ENCODE data around the gene RABL2B. TPM values are rescaled to one million over a fixed set of nuclear protein-coding genes. Genes with fewer than 3 reads are reported as not detected.

Gene RABL2B
- total and polyA plus RNA-seq, 2 experiments from 2014 or later = 9.7 to 11.8 TPM

- H3K27me3 ChIP-seq (ENCODE audit: insufficient read depth) = peaks cover 56% of the 10 kb centered on the region
- no peak overlapping the region for H2AFZ ChIP-seq
- H3K27me3 Mint-ChIP-seq (ENCODE audit: insufficient read depth, low read depth, poor library complexity) = peaks cover 53% of the 10 kb centered on the region
- no peaks in the 10 kb centered on the region; the same call in 2 of the 3 replicates for H3K36me3 Mint-ChIP-seq (ENCODE audit: low read depth)
- no peaks in the 10 kb centered on the region for H3K4me1 ChIP-seq (ENCODE audit: insufficient read depth)
- H3K27ac ChIP-seq (ENCODE audit: low read depth) = no peak overlapping the region
- DNase-seq (ENCODE audit: low spot score) (no peak), ATAC-seq (no peak)
- H3K4me2 ChIP-seq = no peak overlapping the region
- H3K36me3 ChIP-seq (ENCODE audit: insufficient read depth) = no peaks in the 10 kb centered on the region
- H3K9me3 Mint-ChIP-seq = peaks cover 3% of the 10 kb centered on the region
- no peak overlapping the region for H3K27ac Mint-ChIP-seq
- no peaks in the 10 kb centered on the region for H3K4me1 Mint-ChIP-seq
- no peaks in the 10 kb centered on the region; the same call in 1 of the 2 replicates for H4K20me1 ChIP-seq (replicated peaks; ENCODE audit: insufficient read depth)
- no peaks in the 10 kb centered on the region for H3F3A ChIP-seq (replicated peaks; ENCODE audit: low read depth)
- H3K9me2 ChIP-seq (ENCODE audit: insufficient read depth) = no peaks in the 10 kb centered on the region
- no peak overlapping the region for H3K4me3 ChIP-seq
- TF ChIP-seq CTCF (conservative IDR thresholded peaks at IDR 0.05; ENCODE audit: low read depth in 2 of 2) = no peak
- TF ChIP-seq JUNB (IDR thresholded peaks at IDR 0.05; ENCODE audit: unreplicated experiment) = no peak
- TF ChIP-seq ZNF114 (CRISPR knock-in tag; IDR thresholded peaks at IDR 0.05) = no peak
- TF ChIP-seq NANOG (IDR thresholded peaks at IDR 0.05; ENCODE audit: borderline replicate concordance) = no peak
- no peak for TF ChIP-seq EZH2 (IDR thresholded peaks at IDR 0.05; ENCODE audit: low read depth, unreplicated experiment)
- no peak for TF ChIP-seq STAT1 (IDR thresholded peaks at IDR 0.05; ENCODE audit: unreplicated experiment)
- no peak for TF ChIP-seq ZNF331 (CRISPR knock-in tag; IDR thresholded peaks at IDR 0.05; ENCODE audit: low read depth)
- no peak for TF ChIP-seq REST (IDR thresholded peaks at IDR 0.05; ENCODE audit: unreplicated experiment)
- TF ChIP-seq, protein P1, sequence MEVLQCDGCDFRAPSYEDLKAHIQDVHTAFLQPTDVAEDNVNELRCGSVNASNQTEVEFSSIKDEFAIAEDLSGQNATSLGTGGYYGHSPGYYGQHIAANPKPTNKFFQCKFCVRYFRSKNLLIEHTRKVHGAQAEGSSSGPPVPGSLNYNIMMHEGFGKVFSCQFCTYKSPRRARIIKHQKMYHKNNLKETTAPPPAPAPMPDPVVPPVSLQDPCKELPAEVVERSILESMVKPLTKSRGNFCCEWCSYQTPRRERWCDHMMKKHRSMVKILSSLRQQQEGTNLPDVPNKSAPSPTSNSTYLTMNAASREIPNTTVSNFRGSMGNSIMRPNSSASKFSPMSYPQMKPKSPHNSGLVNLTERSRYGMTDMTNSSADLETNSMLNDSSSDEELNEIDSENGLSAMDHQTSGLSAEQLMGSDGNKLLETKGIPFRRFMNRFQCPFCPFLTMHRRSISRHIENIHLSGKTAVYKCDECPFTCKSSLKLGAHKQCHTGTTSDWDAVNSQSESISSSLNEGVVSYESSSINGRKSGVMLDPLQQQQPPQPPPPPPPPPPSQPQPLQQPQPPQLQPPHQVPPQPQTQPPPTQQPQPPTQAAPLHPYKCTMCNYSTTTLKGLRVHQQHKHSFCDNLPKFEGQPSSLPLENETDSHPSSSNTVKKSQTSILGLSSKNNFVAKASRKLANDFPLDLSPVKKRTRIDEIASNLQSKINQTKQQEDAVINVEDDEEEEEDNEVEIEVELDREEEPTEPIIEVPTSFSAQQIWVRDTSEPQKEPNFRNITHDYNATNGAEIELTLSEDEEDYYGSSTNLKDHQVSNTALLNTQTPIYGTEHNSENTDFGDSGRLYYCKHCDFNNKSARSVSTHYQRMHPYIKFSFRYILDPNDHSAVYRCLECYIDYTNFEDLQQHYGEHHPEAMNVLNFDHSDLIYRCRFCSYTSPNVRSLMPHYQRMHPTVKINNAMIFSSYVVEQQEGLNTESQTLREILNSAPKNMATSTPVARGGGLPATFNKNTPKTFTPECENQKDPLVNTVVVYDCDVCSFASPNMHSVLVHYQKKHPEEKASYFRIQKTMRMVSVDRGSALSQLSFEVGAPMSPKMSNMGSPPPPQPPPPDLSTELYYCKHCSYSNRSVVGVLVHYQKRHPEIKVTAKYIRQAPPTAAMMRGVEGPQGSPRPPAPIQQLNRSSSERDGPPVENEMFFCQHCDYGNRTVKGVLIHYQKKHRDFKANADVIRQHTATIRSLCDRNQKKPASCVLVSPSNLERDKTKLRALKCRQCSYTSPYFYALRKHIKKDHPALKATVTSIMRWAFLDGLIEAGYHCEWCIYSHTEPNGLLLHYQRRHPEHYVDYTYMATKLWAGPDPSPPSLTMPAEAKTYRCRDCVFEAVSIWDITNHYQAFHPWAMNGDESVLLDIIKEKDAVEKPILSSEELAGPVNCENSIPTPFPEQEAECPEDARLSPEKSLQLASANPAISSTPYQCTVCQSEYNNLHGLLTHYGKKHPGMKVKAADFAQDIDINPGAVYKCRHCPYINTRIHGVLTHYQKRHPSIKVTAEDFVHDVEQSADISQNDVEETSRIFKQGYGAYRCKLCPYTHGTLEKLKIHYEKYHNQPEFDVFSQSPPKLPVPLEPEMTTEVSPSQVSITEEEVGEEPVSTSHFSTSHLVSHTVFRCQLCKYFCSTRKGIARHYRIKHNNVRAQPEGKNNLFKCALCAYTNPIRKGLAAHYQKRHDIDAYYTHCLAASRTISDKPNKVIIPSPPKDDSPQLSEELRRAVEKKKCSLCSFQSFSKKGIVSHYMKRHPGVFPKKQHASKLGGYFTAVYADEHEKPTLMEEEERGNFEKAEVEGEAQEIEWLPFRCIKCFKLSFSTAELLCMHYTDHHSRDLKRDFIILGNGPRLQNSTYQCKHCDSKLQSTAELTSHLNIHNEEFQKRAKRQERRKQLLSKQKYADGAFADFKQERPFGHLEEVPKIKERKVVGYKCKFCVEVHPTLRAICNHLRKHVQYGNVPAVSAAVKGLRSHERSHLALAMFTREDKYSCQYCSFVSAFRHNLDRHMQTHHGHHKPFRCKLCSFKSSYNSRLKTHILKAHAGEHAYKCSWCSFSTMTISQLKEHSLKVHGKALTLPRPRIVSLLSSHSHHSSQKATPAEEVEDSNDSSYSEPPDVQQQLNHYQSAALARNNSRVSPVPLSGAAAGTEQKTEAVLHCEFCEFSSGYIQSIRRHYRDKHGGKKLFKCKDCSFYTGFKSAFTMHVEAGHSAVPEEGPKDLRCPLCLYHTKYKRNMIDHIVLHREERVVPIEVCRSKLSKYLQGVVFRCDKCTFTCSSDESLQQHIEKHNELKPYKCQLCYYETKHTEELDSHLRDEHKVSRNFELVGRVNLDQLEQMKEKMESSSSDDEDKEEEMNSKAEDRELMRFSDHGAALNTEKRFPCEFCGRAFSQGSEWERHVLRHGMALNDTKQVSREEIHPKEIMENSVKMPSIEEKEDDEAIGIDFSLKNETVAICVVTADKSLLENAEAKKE (CRISPR knock-in tag; IDR thresholded peaks at IDR 0.05) = no peak
- TF ChIP-seq, protein P2, sequence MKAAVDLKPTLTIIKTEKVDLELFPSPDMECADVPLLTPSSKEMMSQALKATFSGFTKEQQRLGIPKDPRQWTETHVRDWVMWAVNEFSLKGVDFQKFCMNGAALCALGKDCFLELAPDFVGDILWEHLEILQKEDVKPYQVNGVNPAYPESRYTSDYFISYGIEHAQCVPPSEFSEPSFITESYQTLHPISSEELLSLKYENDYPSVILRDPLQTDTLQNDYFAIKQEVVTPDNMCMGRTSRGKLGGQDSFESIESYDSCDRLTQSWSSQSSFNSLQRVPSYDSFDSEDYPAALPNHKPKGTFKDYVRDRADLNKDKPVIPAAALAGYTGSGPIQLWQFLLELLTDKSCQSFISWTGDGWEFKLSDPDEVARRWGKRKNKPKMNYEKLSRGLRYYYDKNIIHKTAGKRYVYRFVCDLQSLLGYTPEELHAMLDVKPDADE (IDR thresholded peaks at IDR 0.05) = no peak
- no peak for TF ChIP-seq CREB1 (CRISPR knock-in tag; IDR thresholded peaks at IDR 0.05; ENCODE audit: low read depth)
- no peak for TF ChIP-seq POLR2AphosphoS5 (IDR thresholded peaks at IDR 0.05; ENCODE audit: low read depth)
- TF ChIP-seq EZH2phosphoT487 (IDR thresholded peaks at IDR 0.05; ENCODE audit: unreplicated experiment) = no peak
- H3K4me3 Mint-ChIP-seq = no peak overlapping the region; the same call in 2 of the 3 replicates
- H3K79me2 ChIP-seq (replicated peaks; ENCODE audit: insufficient read depth) = no peaks in the 10 kb centered on the region
These were observed 65.1 kb downstream of the RABL2B start for GRCh38 chr22:50718352-50718709.

All from GM23338 (cell line).